H1 (cell line): Measurements from ENCODE around the gene FAT3. TPM values are rescaled to one million over a fixed set of nuclear protein-coding genes. Genes with fewer than 3 reads are reported as not detected.

ENCODE experiments used
- CTCF ChIA-PET: fragments of 300-600 bp; sonication (Branson Sonifier 250); formaldehyde crosslinking; loops from one replicate; lab custom pipeline; 2021; ENCODE audit not compliant: partially characterized antibody; lab: Charles Lee
- POLR2A ChIA-PET: fragments of 300-600 bp; sonication (Branson Sonifier 250); formaldehyde crosslinking; loops from one replicate; lab custom pipeline; 2021; ENCODE audit warnings: inconsistent platforms; ENCODE audit not compliant: partially characterized antibody; lab: Charles Lee
- DNase-seq, 2 experiments: peaks; one replicate each; pipeline versions ENCODE4 v3.0.0 to v3.0.0-alpha.2; 2010 to 2022; ENCODE audit warnings: low spot score in 2 of 2, low read depth in 1 of 2, mixed read lengths in 1 of 2
- FAIRE-seq: peaks from 2 replicates; lab custom pipeline; 2011; peaks lifted over from hg19 to GRCh38; lab: Jason Lieb, UNC
- H2AFZ ChIP-seq: 2 replicates; pipeline ENCODE4 v1.8.1; 2012; ENCODE audit warnings: low read length, inconsistent platforms
- H2AK5ac ChIP-seq: 2 replicates; pipeline ENCODE4 v1.6.1; 2013; ENCODE audit warnings: low read depth, low read length
- H2BK120ac ChIP-seq: replicated peaks from 2 replicates; pipeline ENCODE3; 2013; ENCODE audit warnings: low read depth, low read length, inconsistent platforms
- H2BK12ac ChIP-seq: 2 replicates; pipeline ENCODE4 v1.6.1; 2013; ENCODE audit warnings: low read depth, low read length
- H2BK15ac ChIP-seq: 2 replicates; pipeline ENCODE4 v1.6.1; 2013; ENCODE audit warnings: low read length
- H2BK20ac ChIP-seq: 2 replicates; pipeline ENCODE4 v1.6.1; 2013; ENCODE audit warnings: low read length
- H2BK5ac ChIP-seq: 2 replicates; pipeline ENCODE4 v1.6.1; 2013; ENCODE audit warnings: low read depth, low read length
- H3K14ac ChIP-seq: 2 replicates; pipeline ENCODE4 v1.6.1; 2013; ENCODE audit warnings: inconsistent platforms; ENCODE audit not compliant: insufficient read length
- H3K18ac ChIP-seq: 2 replicates; pipeline ENCODE4 v1.6.1; 2013; ENCODE audit warnings: low read length; ENCODE audit errors: extremely low read depth
- H3K23ac ChIP-seq: 2 replicates; pipeline ENCODE4 v1.6.1; 2013; ENCODE audit warnings: inconsistent platforms; ENCODE audit not compliant: insufficient read length
- H3K23me2 ChIP-seq: 2 replicates; pipeline ENCODE4 v1.6.1; 2013; ENCODE audit warnings: low read depth, low read length
- H3K27ac ChIP-seq: 2 replicates; pipeline ENCODE4 v1.6.1; 2011; ENCODE audit warnings: low read depth, low read length, inconsistent platforms
- H3K27me3 ChIP-seq, 4 experiments: replicated peaks in 1 of 4; 1 replicate in 1 of 4; 2 replicates in 3 of 4; pipeline versions ENCODE4 v1.6.1 to v1.8.1; 2011 to 2013; ENCODE audit warnings: low read length in 3 of 4, mild to moderate bottlenecking in 3 of 4, inconsistent platforms in 2 of 4, mixed read lengths in 2 of 4, moderate library complexity in 1 of 4; ENCODE audit not compliant: control insufficient read depth in 3 of 4, insufficient read depth in 3 of 4; ENCODE audit errors: extremely low read depth in 1 of 4
- H3K36me3 ChIP-seq, 4 experiments: 2 replicates each; pipeline versions ENCODE4 v1.6.1 to v1.8.1; 2011 to 2013; ENCODE audit warnings: mild to moderate bottlenecking in 4 of 4, low read length in 3 of 4, moderate library complexity in 2 of 4, control low read depth in 1 of 4, inconsistent platforms in 1 of 4; ENCODE audit not compliant: insufficient read depth in 4 of 4, control insufficient read depth in 2 of 4
- H3K4ac ChIP-seq: replicated peaks from 2 replicates; pipeline ENCODE3; 2013; ENCODE audit warnings: low read length, low read depth, mixed read lengths, inconsistent platforms; ENCODE audit not compliant: insufficient read length
- H3K4me1 ChIP-seq, 4 experiments: replicated peaks in 1 of 4; 1 replicate in 1 of 4; 2 replicates in 3 of 4; pipeline versions ENCODE4 v1.6.1 to v1.8.1; 2011 to 2013; ENCODE audit warnings: low read length in 3 of 4, inconsistent platforms in 2 of 4, mixed read lengths in 1 of 4; ENCODE audit not compliant: insufficient read depth in 4 of 4, control insufficient read depth in 3 of 4
- H3K4me2 ChIP-seq, 2 experiments: 2 replicates each; pipeline versions ENCODE4 v1.6.1 to v1.8.1; 2011 to 2013; ENCODE audit warnings: low read depth in 2 of 2, low read length in 2 of 2, control low read depth in 1 of 2, inconsistent platforms in 1 of 2, mild to moderate bottlenecking in 1 of 2; ENCODE audit not compliant: insufficient read depth in 1 of 2
- H3K4me3 ChIP-seq, 4 experiments: fragments of 200-600, 300-600 bp in 1 of 4; sonication (generic), shearing (Covaris generic), sonication (Bioruptor Twin) in 1 of 4; 2 replicates each; pipeline versions ENCODE4 v1.5.1 to v1.8.1; 2011 to 2016; ENCODE audit warnings: low read length in 4 of 4, low read depth in 3 of 4, control low read depth in 2 of 4, inconsistent platforms in 2 of 4, mild to moderate bottlenecking in 2 of 4, mixed read lengths in 1 of 4, moderate library complexity in 1 of 4; ENCODE audit not compliant: insufficient read depth in 2 of 4; ENCODE audit errors: extremely low read depth in 1 of 4
- H3K56ac ChIP-seq: replicated peaks from 2 replicates; pipeline ENCODE3; 2013; ENCODE audit warnings: low read depth, mild to moderate bottlenecking, mixed read lengths, low read length, inconsistent platforms; ENCODE audit not compliant: insufficient read length
- H3K79me1 ChIP-seq: 2 replicates; pipeline ENCODE4 v1.6.1; 2013; ENCODE audit warnings: low read depth, low read length, control low read depth
- H3K79me2 ChIP-seq, 2 experiments: 2 replicates each; pipeline versions ENCODE4 v1.6.1 to v1.8.1; 2012 to 2013; ENCODE audit warnings: low read length in 2 of 2, mild to moderate bottlenecking in 2 of 2, inconsistent platforms in 1 of 2; ENCODE audit not compliant: insufficient read depth in 2 of 2, control insufficient read depth in 1 of 2
- H3K9ac ChIP-seq, 4 experiments: replicated peaks in 1 of 4; 1 replicate in 1 of 4; 2 replicates in 3 of 4; pipeline versions ENCODE4 v1.6.1 to v1.8.1; 2011 to 2013; ENCODE audit warnings: low read depth in 3 of 4, low read length in 3 of 4, control low read depth in 2 of 4, mild to moderate bottlenecking in 2 of 4, moderate library complexity in 2 of 4, inconsistent platforms in 1 of 4; ENCODE audit errors: extremely low read depth in 1 of 4
- H3K9me3 ChIP-seq, 2 experiments: 2 replicates each; pipeline versions ENCODE4 v1.6.1 to v1.8.1; 2012 to 2013; ENCODE audit warnings: mild to moderate bottlenecking in 2 of 2, moderate library complexity in 2 of 2, control low read depth in 1 of 2, inconsistent platforms in 1 of 2, low read depth in 1 of 2, low read length in 1 of 2, mixed read lengths in 1 of 2; ENCODE audit not compliant: insufficient read depth in 2 of 2
- H4K20me1 ChIP-seq, 2 experiments: replicated peaks in 1 of 2; 2 replicates each; pipeline versions ENCODE3 to v1.8.1; 2011 to 2013; ENCODE audit warnings: inconsistent platforms in 2 of 2, low read length in 2 of 2, mild to moderate bottlenecking in 1 of 2; ENCODE audit not compliant: insufficient read depth in 2 of 2, control insufficient read depth in 1 of 2
- H4K5ac ChIP-seq: 2 replicates; pipeline ENCODE4 v1.6.1; 2013; ENCODE audit warnings: low read length, low read depth, mixed read lengths, inconsistent platforms; ENCODE audit not compliant: insufficient read length
- H4K8ac ChIP-seq: 2 replicates; pipeline ENCODE4 v1.8.0; 2013; ENCODE audit warnings: mild to moderate bottlenecking, moderate library complexity, low read length, inconsistent platforms; ENCODE audit not compliant: insufficient read depth; ENCODE audit errors: extremely low read depth
- H4K91ac ChIP-seq: replicated peaks from 2 replicates; pipeline ENCODE3; 2013; ENCODE audit warnings: low read length, mixed read lengths, inconsistent platforms; ENCODE audit not compliant: insufficient read length
- GTF2F1 ChIP-seq: IDR thresholded peaks from 2 replicates; pipeline ENCODE4 v1.6.1; 2012; ENCODE audit warnings: low read depth, low read length, improper control_type of control experiment, borderline replicate concordance
- SIX5 ChIP-seq: IDR thresholded peaks from 2 replicates; pipeline ENCODE4 v1.6.1; 2011; ENCODE audit warnings: mild to moderate bottlenecking, low read depth, low read length
- SRF ChIP-seq: IDR thresholded peaks from 2 replicates; pipeline ENCODE4 v1.6.1; 2011; ENCODE audit warnings: mild to moderate bottlenecking, low read depth, low read length, moderate library complexity
- polyA plus RNA-seq, 7 experiments: library from polyadenylated mRNA; depleted of rRNA in 3 of 7; stranded (reverse) in 5 of 7; unstranded in 2 of 7; fragments of >200 nt in 5 of 7; fragments of 200-250 nt in 2 of 7; gene quantifications; 1 replicate in 5 of 7; 2 replicates in 1 of 7; 4 replicates in 1 of 7; pipeline versions ENCODE4 v1.2.1 to v1.2.3, GENCODE V29; 2011 to 2013; ENCODE audit warnings: missing spikeins in 2 of 7, mixed read lengths in 2 of 7
- total RNA-seq: library from RNA; stranded (reverse); fragmentation: NEBNext Ultra II Directional; extraction: Animal tissue kit (Norgen Biotek cat#: 25700); gene quantifications from 2 replicates; pipeline ENCODE4 v1.2.1, GENCODE V29; 2021

FAT3 gene
- total and polyA plus RNA-seq, 2 of the 8 experiments (the other 6 are each of a cell fraction or from before 2014, with no cell fraction given), result 7.2 to 18.4 TPM

DNA sequence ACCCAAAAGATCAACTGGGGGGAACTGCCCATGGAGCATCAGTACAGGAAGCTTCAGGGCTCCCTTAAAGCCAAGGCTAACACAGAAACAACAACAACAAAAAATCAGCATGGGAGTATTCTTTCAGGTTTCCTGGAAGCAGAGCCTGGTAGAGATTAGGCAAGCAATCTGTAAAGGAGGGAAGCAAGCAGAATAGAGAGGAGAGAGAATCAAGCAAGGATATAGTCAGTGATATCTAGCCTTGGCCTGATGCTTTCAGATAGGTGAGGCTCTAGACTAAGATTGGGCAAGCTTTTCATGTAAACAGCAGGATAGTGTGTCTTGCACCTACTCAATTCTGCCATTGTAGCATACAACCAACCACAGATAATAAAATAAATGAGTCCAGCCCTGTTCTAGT, 44.4 kb upstream of the FAT3 start:
- DNase-seq, result no peak
- FAIRE-seq, result no peak
- Histone ChIP-seq H3K36me3 (no peaks in the 10 kb centered on the region), H2BK12ac (no peak overlapping the region), H4K5ac (no peak overlapping the region), H3K14ac (no peak overlapping the region), H3K9ac (no peak overlapping the region), H3K9me3 (no peaks in the 10 kb centered on the region), H3K79me2 (no peaks in the 10 kb centered on the region), H3K4me1 (no peaks in the 10 kb centered on the region), H3K23ac (no peak overlapping the region), H3K18ac (no peak overlapping the region), H4K91ac (no peak overlapping the region), H3K4me3 (no peak overlapping the region), H4K8ac (no peak overlapping the region), H2BK15ac (no peak overlapping the region), H2BK20ac (no peak overlapping the region), H3K23me2 (no peaks in the 10 kb centered on the region), H3K79me1 (no peaks in the 10 kb centered on the region), H2BK120ac (no peak overlapping the region), H3K4ac (no peak overlapping the region), H3K27ac (no peak overlapping the region), H3K4me2 (no peak overlapping the region), H4K20me1 (no peaks in the 10 kb centered on the region), H2BK5ac (no peak overlapping the region), H2AFZ (peak overlapping the region; percentile 43), H2AK5ac (no peak overlapping the region), H3K27me3 (peaks cover 0 to 1% (median 0%) of the 10 kb centered on the region in 4 experiments; a peak in 1 of 7 replicates), H3K56ac (no peak overlapping the region)
- ChIA-PET CTCF (interaction anchor here (0.7 to 1.7 kb wide), 5 partner anchors 16 to 160 kb away, joined by 3 read pairs; no protein-coding TSS in a partner anchor), POLR2A (no interaction called here)
- TF ChIP-seq SIX5 (no peak), SRF (no peak), GTF2F1 (no peak)
